ENCODE results near the gene GRHL1.

GRCh38 chr2:10022966-10023662 lies 71.6 kb downstream of the GRHL1 start:
- peak; percentile 11 to 30 (median 14); a peak in 3 of 4 replicates for TF ChIP-seq CTCF (IDR thresholded peaks at IDR 0.05; ENCODE audit: control extremely low read depth in 1 of 3, insufficient read depth in 1 of 3, low read depth in 1 of 3, low read length in 3 of 3)
- TF ChIP-seq POLR2AphosphoS5 (IDR thresholded peaks at IDR 0.05; ENCODE audit: low read depth, low read length), result no peak
- no peak for TF ChIP-seq TEAD4 (IDR thresholded peaks at IDR 0.05; ENCODE audit: low read depth, low read length)
- TF ChIP-seq POLR2A (IDR thresholded peaks at IDR 0.05; ENCODE audit: control extremely low read depth in 1 of 2, low read depth in 2 of 2, low read length in 2 of 2), result no peak
- TF ChIP-seq CREB1 (IDR thresholded peaks at IDR 0.05), result no peak
- no peak for TF ChIP-seq EZH2 (IDR thresholded peaks at IDR 0.05; ENCODE audit: low read depth, low read length, severe bottlenecking)
- no peak for TF ChIP-seq TAF7 (optimal IDR thresholded peaks at IDR 0.05; ENCODE audit: borderline replicate concordance, low read depth, low read length)
- TF ChIP-seq MAFK (IDR thresholded peaks at IDR 0.05; ENCODE audit: low read depth, low read length), result no peak
- no peak for TF ChIP-seq USF2 (IDR thresholded peaks at IDR 0.05; ENCODE audit: low read length)
- TF ChIP-seq JUND (IDR thresholded peaks at IDR 0.05; ENCODE audit: low read length), result no peak
- no peak for TF ChIP-seq BACH1 (IDR thresholded peaks at IDR 0.05; ENCODE audit: low read length)
- no peak for TF ChIP-seq SIN3A (conservative IDR thresholded peaks at IDR 0.05 in 1 of 2, IDR thresholded peaks at IDR 0.05 in 1 of 2; ENCODE audit: low read depth in 1 of 2, low read length in 2 of 2)

All from H1 (cell line).